GM12891 (cell line): ENCODE measurements around the gene UBA5.

Experiments used
- POLR2A ChIP-seq: IDR thresholded peaks from 2 replicates; pipeline ENCODE4 v1.6.1; 2011; ENCODE audit warnings: low read depth, low read length, control low read depth
- POLR2AphosphoS5 ChIP-seq: IDR thresholded peaks from 2 replicates; pipeline ENCODE4 v1.6.1; 2011; ENCODE audit warnings: low read depth, low read length, control low read depth
- POU2F2 ChIP-seq: IDR thresholded peaks from 2 replicates; pipeline ENCODE4 v1.6.1; 2011; ENCODE audit warnings: low read depth, mild to moderate bottlenecking, control low read depth, low read length, moderate library complexity
- SPI1 ChIP-seq: IDR thresholded peaks from 2 replicates; pipeline ENCODE4 v1.6.1; 2011; ENCODE audit warnings: low read depth, low read length, control low read depth
- TAF1 ChIP-seq: IDR thresholded peaks from 2 replicates; pipeline ENCODE4 v1.6.1; 2011; ENCODE audit warnings: low read depth, low read length, control low read depth

- no peak for TF ChIP-seq POLR2AphosphoS5
- TF ChIP-seq POLR2A, result no peak
- no peak for TF ChIP-seq POU2F2
- no peak for TF ChIP-seq TAF1
- no peak for TF ChIP-seq SPI1
These were observed 15.1 kb upstream of the UBA5 start for GRCh38 chr3:132645058-132645457.
